HG03135 (cell line): Measurements from ENCODE around the gene MAST4.

Experiments used
- ATAC-seq: cut with Tn5 transposase; IDR thresholded peaks from one replicate; pipeline ENCODE4 v1.9.1; 2021; ENCODE audit warnings: mild to moderate bottlenecking, moderate library complexity; ENCODE audit not compliant: unreplicated experiment

MAST4 gene

DNA sequence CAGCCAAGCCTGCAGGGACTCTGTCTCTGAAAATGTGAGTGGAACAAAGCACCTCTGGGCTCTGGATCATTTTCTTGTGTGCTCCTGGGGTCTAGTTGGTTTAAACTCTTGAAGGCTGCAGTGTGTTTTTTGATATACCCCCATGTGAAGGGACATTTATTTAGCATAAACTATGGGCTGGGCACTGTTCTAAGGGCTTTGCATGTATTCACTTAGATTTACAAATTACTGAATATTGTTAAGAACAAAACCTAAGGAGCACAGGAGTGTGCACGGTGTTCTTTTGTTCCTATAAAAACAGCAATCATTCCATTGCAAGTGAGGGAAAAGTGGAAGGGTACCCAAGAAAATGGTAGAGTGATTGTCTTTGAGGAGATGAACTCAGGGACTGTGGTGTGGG, 620.4 kb downstream of the MAST4 start:
- ATAC-seq = no peak
